HG03520 (cell line): ENCODE measurements around the gene RNF157.
"Not testable (repeated sequence)": the region's sequence is repeated elsewhere in the genome, so short reads cannot be mapped to it uniquely, and the experiment has no call there.

Experiments
- ATAC-seq: cut with Tn5 transposase; IDR thresholded peaks from one replicate; pipeline ENCODE4 v1.9.1; 2021; ENCODE audit warnings: mild to moderate bottlenecking, moderate library complexity; ENCODE audit not compliant: unreplicated experiment

Gene RNF157

GRCh38 chr17:76195281-76196096, 44.8 kb downstream of the RNF157 start:
- ATAC-seq, result no peak

GRCh38 chr17:76193591-76193990, 46.7 kb downstream of the RNF157 start:
- no peak for ATAC-seq

GRCh38 chr17:76191896-76192295, 48.4 kb downstream of the RNF157 start:
- no peak for ATAC-seq

DNA sequence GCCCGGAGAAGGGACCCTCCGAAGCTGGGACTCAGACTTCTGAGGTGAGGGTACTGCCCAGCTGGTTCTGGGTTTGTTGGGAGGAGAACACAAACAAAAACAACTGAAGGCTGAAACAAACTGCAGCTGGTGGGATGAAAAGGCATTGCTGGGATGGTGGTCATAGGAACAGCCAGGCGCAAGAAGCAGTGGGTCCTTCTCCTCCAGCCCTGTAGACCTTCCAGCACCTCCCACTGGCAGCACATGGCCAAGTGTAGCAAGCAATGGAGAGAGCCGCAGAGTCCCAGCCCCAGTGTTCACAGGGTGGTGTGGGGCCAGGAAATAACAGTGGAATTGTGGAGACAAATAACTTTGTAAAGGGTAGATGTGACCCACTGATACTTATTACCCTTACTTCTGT, 50.6 kb downstream of the RNF157 start:
- ATAC-seq, result no peak

- ATAC-seq, result no peak
Measured at GRCh38 chr17:76189247-76189646, 51.0 kb downstream of the RNF157 start.

DNA sequence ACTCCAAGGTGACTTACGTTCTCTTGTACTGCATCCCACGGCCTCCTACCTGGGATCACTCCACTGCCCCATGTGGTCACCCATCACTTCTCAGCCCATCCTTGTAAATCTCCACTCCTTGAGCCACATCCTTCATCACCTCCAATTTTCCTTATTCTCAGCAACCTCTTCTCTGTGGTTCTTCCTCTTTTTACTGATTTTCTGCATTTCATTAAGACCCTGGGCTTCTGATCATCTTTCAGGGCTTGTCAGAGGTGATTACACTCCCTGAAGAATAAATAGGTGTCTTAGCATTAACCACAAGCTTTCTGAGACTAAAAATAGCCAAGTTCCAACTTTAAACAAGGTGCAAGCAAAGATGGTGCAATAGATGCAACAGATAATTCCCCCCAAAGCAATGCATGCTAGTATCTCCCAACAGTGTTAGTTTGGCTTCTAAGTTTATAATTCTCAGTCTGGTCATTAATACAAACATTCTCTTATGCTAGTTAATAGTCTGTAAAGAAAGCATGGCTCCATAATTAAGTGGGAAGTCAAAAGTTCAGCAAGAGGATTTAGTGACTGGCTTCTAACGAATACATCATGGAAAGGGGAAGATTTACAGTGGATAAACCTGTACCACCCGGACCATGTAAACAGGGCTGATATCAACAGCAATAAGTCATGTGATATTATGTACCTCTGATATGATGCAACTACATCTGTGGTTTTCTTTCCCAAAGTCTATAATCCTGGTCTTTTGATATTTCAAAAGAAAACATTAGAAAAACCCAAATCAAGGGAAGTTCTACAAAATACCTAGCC, 51.9 kb downstream of the RNF157 start:
- no peak for ATAC-seq

DNA sequence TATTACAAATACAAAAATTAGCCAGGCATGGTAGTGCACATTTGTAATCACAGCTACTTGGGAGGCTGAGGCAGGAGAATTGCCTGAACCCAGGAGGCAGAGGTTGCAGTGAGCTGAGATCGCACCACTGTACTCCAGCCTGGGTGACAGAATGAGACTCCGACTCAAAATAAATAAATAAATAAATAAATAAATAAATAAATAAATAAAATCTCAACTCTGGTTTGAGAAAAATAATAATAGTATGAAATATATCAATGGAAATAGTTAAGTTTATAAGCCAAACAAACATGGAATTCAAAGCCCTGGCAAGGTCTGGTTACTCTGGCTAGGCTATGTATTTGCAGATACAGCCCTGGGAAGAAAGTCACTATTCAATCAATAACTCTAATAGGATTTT, 53.5 kb downstream of the RNF157 start:
- ATAC-seq, result not testable (repeated sequence)

- no peak for ATAC-seq
Measured at GRCh38 chr17:76184290-76184689, 56.0 kb downstream of the RNF157 start.

- no peak for ATAC-seq
Measured at GRCh38 chr17:76182016-76182764, 58.1 kb downstream of the RNF157 start.

DNA sequence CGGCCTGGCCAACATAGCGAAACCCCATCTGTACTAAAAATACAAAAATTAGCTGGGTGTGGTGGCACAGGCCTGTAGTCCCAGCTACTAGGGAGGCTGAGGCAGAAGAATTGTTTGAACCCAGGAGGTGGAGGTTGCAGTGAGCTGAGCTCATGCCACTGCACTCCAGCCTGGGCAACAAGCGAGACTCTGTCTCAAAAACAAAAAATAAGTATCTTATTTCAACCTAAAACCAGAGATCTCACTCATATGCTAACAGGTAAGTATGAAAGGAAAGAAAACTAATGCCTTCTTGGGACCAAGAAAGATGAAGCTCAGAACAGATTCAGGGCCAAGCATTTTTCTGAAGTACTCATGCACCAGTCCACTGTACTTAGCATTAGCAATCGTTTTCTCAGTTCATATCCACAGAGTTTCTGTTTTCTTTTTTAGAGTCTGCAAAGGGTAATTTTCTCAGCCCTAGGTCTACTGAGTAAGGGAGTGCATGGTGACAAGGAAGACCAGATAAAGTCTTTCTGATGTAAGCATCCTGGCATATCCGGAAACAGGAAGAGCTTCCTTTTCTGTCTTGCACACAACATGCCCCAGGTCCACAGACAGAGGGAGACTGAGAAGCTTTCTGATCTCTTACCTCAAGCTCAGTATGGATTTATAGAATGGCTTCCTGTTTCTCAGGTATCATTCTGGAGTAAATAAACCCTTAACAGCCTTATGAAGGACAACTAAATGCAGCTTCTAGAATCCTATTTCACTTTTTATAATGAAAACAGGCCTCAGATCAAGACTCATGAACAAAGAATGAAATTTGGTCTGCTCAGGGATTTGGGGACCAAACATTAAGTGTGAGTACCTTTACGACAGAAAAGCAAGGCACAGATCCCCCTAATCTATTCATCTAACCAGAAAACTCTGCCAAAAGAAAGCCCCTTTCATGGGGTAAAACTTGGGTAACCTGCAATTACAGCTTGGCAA, 60.5 kb downstream of the RNF157 start:
- ATAC-seq, result no peak

GRCh38 chr17:76178124-76178523, 62.2 kb downstream of the RNF157 start:
- ATAC-seq, result no peak

GRCh38 chr17:76176701-76177574, 63.4 kb downstream of the RNF157 start:
- ATAC-seq, result no peak

DNA sequence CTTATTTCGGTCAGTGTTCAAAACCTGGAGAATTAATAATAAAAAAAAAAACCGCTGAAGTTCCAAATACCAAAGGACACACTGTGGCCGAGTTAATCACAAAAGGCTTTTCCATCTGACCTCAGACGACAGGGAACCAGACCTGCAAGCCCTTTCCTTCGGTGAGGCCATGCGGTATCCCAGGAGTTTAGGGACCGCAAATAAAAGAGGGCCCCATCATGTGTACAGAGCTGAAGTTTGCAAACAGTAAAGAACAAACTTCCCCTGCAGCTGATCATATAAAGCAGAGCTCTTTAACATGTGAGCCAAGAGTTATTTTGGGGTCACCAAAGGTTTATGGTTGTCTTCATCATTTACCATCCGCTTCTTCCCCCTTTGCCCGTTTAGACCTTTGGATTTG, 66.3 kb downstream of the RNF157 start:
- ATAC-seq, result no peak

DNA sequence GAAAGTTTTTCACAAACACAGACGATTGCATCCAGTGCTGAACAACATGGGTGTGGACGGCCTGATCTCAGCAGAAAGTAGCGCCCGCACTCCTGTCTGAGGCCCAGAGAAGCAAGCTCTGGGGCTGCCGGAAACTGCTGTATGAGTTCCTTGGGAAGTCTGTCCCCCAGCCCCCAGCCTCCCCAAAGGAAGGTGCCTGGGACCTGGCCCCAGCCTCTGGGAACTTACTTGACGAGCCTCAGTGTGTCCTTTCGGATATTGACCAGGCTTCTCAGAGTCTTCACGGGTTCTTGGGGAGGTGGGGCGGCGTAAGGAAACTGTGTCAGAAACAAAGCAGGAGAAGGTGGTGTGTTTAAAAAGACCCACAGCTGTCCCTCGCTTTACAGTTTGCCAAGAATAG, 66.8 kb downstream of the RNF157 start:
- no peak for ATAC-seq

DNA sequence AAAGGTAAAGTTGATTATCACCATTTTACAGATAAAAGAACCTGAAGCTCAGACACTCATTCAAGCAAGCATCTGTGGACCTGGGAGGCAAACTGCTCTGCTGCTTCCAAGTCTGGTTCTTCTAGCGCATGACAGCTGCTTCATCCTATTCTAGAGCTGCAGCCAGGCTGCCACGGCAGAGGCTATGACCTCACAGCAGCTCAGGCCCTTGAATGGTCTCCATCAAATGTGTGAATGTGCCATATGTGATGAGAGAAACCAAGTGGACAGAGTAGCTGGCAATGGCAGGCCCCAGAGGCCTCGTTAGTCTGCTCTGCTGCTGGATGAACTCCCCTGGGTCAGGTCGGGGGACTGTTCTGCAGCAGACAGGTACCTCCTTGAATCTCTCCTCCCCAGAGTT, 68.6 kb downstream of the RNF157 start:
- no peak for ATAC-seq

- ATAC-seq, result no peak
Measured at GRCh38 chr17:76170114-76170513, 70.2 kb downstream of the RNF157 start.

DNA sequence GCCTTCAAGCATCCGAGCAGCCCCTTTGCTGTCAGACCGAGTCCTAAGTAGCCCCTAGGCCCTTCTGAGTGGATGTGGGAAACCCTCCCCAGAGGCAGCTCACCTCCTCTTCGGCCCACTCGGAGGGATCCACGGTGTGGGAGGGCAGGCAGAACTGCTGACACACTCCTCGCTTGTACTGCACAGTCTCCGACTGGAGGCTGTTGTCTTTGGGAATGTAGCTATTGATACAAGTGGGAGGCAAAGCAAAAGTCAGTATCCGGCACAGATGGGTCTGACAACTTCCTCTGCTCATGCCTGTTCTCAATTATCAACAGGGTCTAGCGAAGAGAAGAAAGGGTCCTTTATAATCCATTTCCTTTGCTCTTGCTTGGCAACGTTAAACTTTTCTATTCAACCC, 73.4 kb downstream of the RNF157 start:
- ATAC-seq, result no peak

GRCh38 chr17:76166168-76166567, 74.1 kb downstream of the RNF157 start:
- ATAC-seq, result no peak

- no peak for ATAC-seq
Measured at GRCh38 chr17:76164331-76164730, 76.0 kb downstream of the RNF157 start.
